CD14-positive monocyte (primary cell): ENCODE results near the gene FOXN4. TPM values are rescaled to one million over a fixed set of nuclear protein-coding genes. Genes with fewer than 3 reads are reported as not detected.

ENCODE experiments used
- DNase-seq, 3 donors: peaks; one replicate each; pipeline ENCODE4 v3.0.0-alpha.2; 2011 to 2022
- H2AFZ ChIP-seq: 2 replicates; pipeline ENCODE4 v1.6.0; 2012; ENCODE audit warnings: mild to moderate bottlenecking, low read depth, low read length, inconsistent platforms; ENCODE audit not compliant: insufficient read depth, poor library complexity, severe bottlenecking
- H3K27ac ChIP-seq, 2 donors: 1 replicate in 1 of 2; 2 replicates in 1 of 2; pipeline ENCODE4 v1.5.1; 2012 to 2013; ENCODE audit warnings: low read length in 2 of 2, control low read depth in 1 of 2, inconsistent platforms in 1 of 2, low read depth in 1 of 2, mild to moderate bottlenecking in 1 of 2
- H3K27me3 ChIP-seq, 2 donors: one replicate each; pipeline versions ENCODE4 v1.6.0 to v1.6.1; 2011 to 2013; ENCODE audit warnings: low read length in 2 of 2; ENCODE audit not compliant: control insufficient read depth in 2 of 2, insufficient read depth in 2 of 2
- H3K36me3 ChIP-seq, 2 donors: replicated peaks in 1 of 2; 1 replicate in 1 of 2; 2 replicates in 1 of 2; pipeline versions ENCODE4 v1.5.1 to v1.6.1; 2012 to 2013; ENCODE audit warnings: low read length in 2 of 2, control low read depth in 1 of 2, inconsistent platforms in 1 of 2, mild to moderate bottlenecking in 1 of 2; ENCODE audit not compliant: insufficient read depth in 2 of 2, control insufficient read depth in 1 of 2
- H3K4me1 ChIP-seq, 2 donors: 1 replicate in 1 of 2; 2 replicates in 1 of 2; pipeline versions ENCODE4 v1.5.1 to v1.6.1; 2012 to 2013; ENCODE audit warnings: low read length in 2 of 2, control low read depth in 1 of 2, inconsistent platforms in 1 of 2, mild to moderate bottlenecking in 1 of 2, moderate library complexity in 1 of 2; ENCODE audit not compliant: insufficient read depth in 2 of 2, control insufficient read depth in 1 of 2
- H3K4me2 ChIP-seq: replicated peaks from 2 replicates; pipeline ENCODE3; 2012; ENCODE audit warnings: low read length, moderate library complexity, mild to moderate bottlenecking; ENCODE audit not compliant: poor library complexity, severe bottlenecking; ENCODE audit errors: extremely low read depth
- H3K4me3 ChIP-seq, 3 experiments: fragments of 200-600 bp in 1 of 3; sonication (generic) in 1 of 3; replicated peaks in 1 of 3; 1 replicate in 2 of 3; 2 replicates in 1 of 3; pipeline ENCODE4 v1.5.1; 2011 to 2013; ENCODE audit warnings: low read length in 3 of 3, mild to moderate bottlenecking in 3 of 3, control low read depth in 2 of 3, low read depth in 2 of 3, inconsistent platforms in 1 of 3, moderate library complexity in 1 of 3
- H3K79me2 ChIP-seq: 2 replicates; pipeline ENCODE4 v1.6.0; 2012; ENCODE audit warnings: mild to moderate bottlenecking, control low read depth, inconsistent platforms, low read length, moderate library complexity; ENCODE audit not compliant: insufficient read depth
- H3K9ac ChIP-seq: 2 replicates; pipeline ENCODE4 v1.6.0; 2017; ENCODE audit warnings: low read length, mild to moderate bottlenecking; ENCODE audit not compliant: insufficient read depth, poor library complexity, severe bottlenecking
- H3K9me3 ChIP-seq, 2 donors: replicated peaks in 1 of 2; 1 replicate in 1 of 2; 2 replicates in 1 of 2; pipeline versions ENCODE4 v1.5.1 to v1.6.1; 2012 to 2013; ENCODE audit warnings: low read length in 2 of 2, control low read depth in 1 of 2; ENCODE audit not compliant: control insufficient read depth in 1 of 2, insufficient read depth in 1 of 2
- H4K20me1 ChIP-seq: 2 replicates; pipeline ENCODE4 v1.6.0; 2012; ENCODE audit warnings: mild to moderate bottlenecking, low read length, control low read depth, moderate library complexity; ENCODE audit not compliant: insufficient read depth
- H3K27ac Mint-ChIP-seq, 7 donors: one replicate each; pipeline ENCODE4 v1.8.0; 2020; ENCODE audit warnings: mild to moderate bottlenecking in 7 of 7, mixed read lengths in 7 of 7, moderate library complexity in 6 of 7, inconsistent platforms in 2 of 7
- H3K27me3 Mint-ChIP-seq, 3 donors: one replicate each; pipeline ENCODE4 v1.8.0; 2021 to 2022; ENCODE audit warnings: low read depth in 3 of 3, mild to moderate bottlenecking in 3 of 3, mixed read lengths in 3 of 3, moderate library complexity in 3 of 3, inconsistent platforms in 1 of 3
- H3K36me3 Mint-ChIP-seq, 2 donors: one replicate each; pipeline ENCODE4 v1.8.0; 2020; ENCODE audit warnings: mixed read lengths in 2 of 2, inconsistent platforms in 1 of 2, mild to moderate bottlenecking in 1 of 2
- H3K4me1 Mint-ChIP-seq: one replicate; pipeline ENCODE4 v1.8.0; 2020; ENCODE audit warnings: mild to moderate bottlenecking, mixed read lengths
- H3K4me3 Mint-ChIP-seq, 2 donors: one replicate each; pipeline ENCODE4 v1.8.0; 2020; ENCODE audit warnings: mild to moderate bottlenecking in 2 of 2, mixed read lengths in 2 of 2, moderate library complexity in 1 of 2
- H3K9me3 Mint-ChIP-seq, 7 donors: one replicate each; pipeline ENCODE4 v1.8.0; 2020 to 2022; ENCODE audit warnings: mixed read lengths in 7 of 7, mild to moderate bottlenecking in 6 of 7, moderate library complexity in 6 of 7, inconsistent platforms in 2 of 7
- CTCF ChIP-seq: fragments of 200-600 bp; IDR thresholded peaks from one replicate; pipeline ENCODE4 v1.8.0; 2022; ENCODE audit warnings: antibody characterized with exemption, mild to moderate bottlenecking
- WGBS: methylation state at CpG from one replicate; pipeline ENCODE4 v1.1.5; 2013; ENCODE audit warnings: missing lambda C conversion rate; ENCODE audit not compliant: insufficient coverage; 5-methylcytosine and 5-hydroxymethylcytosine counted together
- intact Hi-C, 2 donors: fragments of 100-400 bp; cut with micrococcal nuclease; formaldehyde crosslinking; loops; one replicate each; pipeline versions ENCODE4 v1.15.0 to v1.15.1; 2023
- polyA plus RNA-seq, 3 donors: library from polyadenylated mRNA; depleted of rRNA in 1 of 3; unstranded in 2 of 3; stranded (reverse) in 1 of 3; fragments of 300-500 nt in 2 of 3; fragments of >200 nt in 1 of 3; fragmentation: Illumina TruSeq in 2 of 3; gene quantifications; 1 replicate in 2 of 3; 2 replicates in 1 of 3; pipeline ENCODE4 v1.2.3, GENCODE V29; 2012 to 2021

Gene FOXN4
- polyA plus RNA-seq, 3 donors, result not detected

- H3K4me1 Mint-ChIP-seq, result peaks cover 5% of the 10 kb centered on the region
- DNase-seq, result no peak
- H3K4me2 ChIP-seq, result no peak overlapping the region
Measured at GRCh38 chr12:109286652-109287051, 22.4 kb downstream of the FOXN4 start.

GRCh38 chr12:109286252-109286651 lies 22.8 kb downstream of the FOXN4 start:
- H3K27ac Mint-ChIP-seq, result no peak overlapping the region
- H3K36me3 Mint-ChIP-seq, result no peaks in the 10 kb centered on the region
- no peaks in the 10 kb centered on the region for H4K20me1 ChIP-seq
- no peak overlapping the region for H3K4me3 ChIP-seq
- H3K4me3 Mint-ChIP-seq, result no peak overlapping the region
- H3K27me3 Mint-ChIP-seq, result peaks cover 8 to 11% (median 10%) of the 10 kb centered on the region in 3 donors
- no peak overlapping the region for H3K27ac ChIP-seq
- DNase-seq, result no peak
- intact Hi-C loops, result no loop called here
- no peak for TF ChIP-seq CTCF
- no peak overlapping the region for H3K4me2 ChIP-seq
- no peaks in the 10 kb centered on the region for H3K9me3 ChIP-seq
- no peaks in the 10 kb centered on the region for H3K36me3 ChIP-seq
- H3K4me1 ChIP-seq, result no peaks in the 10 kb centered on the region
- H3K9me3 Mint-ChIP-seq, result no peaks in the 10 kb centered on the region
- H3K4me1 Mint-ChIP-seq, result peaks cover under 1% of the 10 kb centered on the region
- no peaks in the 10 kb centered on the region for H3K79me2 ChIP-seq
- H2AFZ ChIP-seq, result no peak overlapping the region
- no peak overlapping the region for H3K9ac ChIP-seq
- peaks cover 0 to 8% of the 10 kb centered on the region in 2 donors for H3K27me3 ChIP-seq

More at GRCh38 chr12:109286652-109287051, 22.4 kb downstream of the FOXN4 start:
- H4K20me1 ChIP-seq, result no peaks in the 10 kb centered on the region
- no peak overlapping the region for H3K27ac ChIP-seq
- intact Hi-C loops, result no loop called here
- H3K4me3 Mint-ChIP-seq, result no peak overlapping the region
- H3K27me3 ChIP-seq, result peaks cover 0 to 12% of the 10 kb centered on the region in 2 donors
- H3K9me3 Mint-ChIP-seq, result no peaks in the 10 kb centered on the region
- no peak overlapping the region for H3K4me3 ChIP-seq
- no peak overlapping the region for H2AFZ ChIP-seq
- TF ChIP-seq CTCF, result no peak
- no peaks in the 10 kb centered on the region for H3K9me3 ChIP-seq
- H3K36me3 ChIP-seq, result no peaks in the 10 kb centered on the region
- peaks cover 0 to 2% of the 10 kb centered on the region in 2 donors for H3K4me1 ChIP-seq
- no peak overlapping the region for H3K27ac Mint-ChIP-seq
- H3K27me3 Mint-ChIP-seq, result peaks cover 12 to 15% (median 14%) of the 10 kb centered on the region in 3 donors
- no peak overlapping the region for H3K9ac ChIP-seq
- 83% methylated on average over 4 of the region's 4 CpGs for WGBS
- H3K36me3 Mint-ChIP-seq, result no peaks in the 10 kb centered on the region
- no peaks in the 10 kb centered on the region for H3K79me2 ChIP-seq
